ENCODE results near the gene REM1. TPM values are rescaled to one million over a fixed set of nuclear protein-coding genes. Genes with fewer than 3 reads are reported as not detected.

The REM1 gene
- total and polyA plus RNA-seq, 10 donors: 0.79 to 8.1 (median 1.5) TPM

GRCh38 chr20:31476643-31477215 lies 1.6 kb downstream of the REM1 start:
- Histone ChIP-seq H3K27ac (no peak overlapping the region), H3K9me3 (no peaks in the 10 kb centered on the region), H3K4me3 (no peak overlapping the region), H3K4me1 (peaks cover 5 to 23% (median 15%) of the 10 kb centered on the region in 6 donors), H3K36me3 (no peaks in the 10 kb centered on the region), H3K27me3 (replicated peaks in 1 of 7) (peaks cover 0 to 42% (median 16%) of the 10 kb centered on the region in 7 donors)
- TF ChIP-seq POLR2A (IDR thresholded peaks at IDR 0.05): no peak
- no peak for TF ChIP-seq CTCF (IDR thresholded peaks at IDR 0.05 in 8 of 11, conservative IDR thresholded peaks at IDR 0.05 in 3 of 11)
- TF ChIP-seq POLR2AphosphoS5 (IDR thresholded peaks at IDR 0.05): no peak
- 74 to 89% (median 82%) methylated on average over 6 of the region's 6 CpGs for WGBS, 5 donors
- no peak for DNase-seq
- intact Hi-C loops (cut with DNase I; ENCODE audit: low total_unique reads): no loop called here

- TF ChIP-seq CTCF (IDR thresholded peaks at IDR 0.05 in 8 of 11, conservative IDR thresholded peaks at IDR 0.05 in 3 of 11) (no peak), POLR2AphosphoS5 (IDR thresholded peaks at IDR 0.05) (no peak), POLR2A (IDR thresholded peaks at IDR 0.05) (no peak)
- no peak for DNase-seq
- Histone ChIP-seq H3K27ac (peak overlapping the region in 1 of 8 donors; percentile 73), H3K9me3 (peaks cover 0 to 4% (median 0%) of the 10 kb centered on the region in 8 donors), H3K27me3 (replicated peaks in 1 of 7) (peaks cover 0 to 48% (median 15%) of the 10 kb centered on the region in 7 donors), H3K4me1 (peaks cover 0 to 10% (median 0%) of the 10 kb centered on the region in 6 donors), H3K4me3 (no peak overlapping the region), H3K36me3 (no peaks in the 10 kb centered on the region)
- intact Hi-C loops (cut with DNase I; ENCODE audit: low total_unique reads): no loop called here
- 47 to 69% (median 52%) methylated on average over 19 to 36 of the region's 36 CpGs for WGBS, 5 donors
Observed at GRCh38 chr20:31484001-31484400, 8.9 kb downstream of the REM1 start.

- Histone ChIP-seq H3K9me3 (peaks cover 0 to 4% (median 0%) of the 10 kb centered on the region in 8 donors), H3K4me3 (peak overlapping the region in 1 of 8 donors; percentile 45), H3K27me3 (replicated peaks in 1 of 7) (peaks cover 0 to 48% (median 15%) of the 10 kb centered on the region in 7 donors), H3K27ac (peak overlapping the region in 7 of 8 donors; percentile 15 to 73 (median 60)), H3K36me3 (no peaks in the 10 kb centered on the region), H3K4me1 (peaks cover 0 to 10% (median 0%) of the 10 kb centered on the region in 6 donors)
- WGBS, 5 donors: 9 to 24% (median 11%) methylated on average over 30 to 31 of the region's 31 CpGs
- TF ChIP-seq POLR2A (IDR thresholded peaks at IDR 0.05): no peak
- TF ChIP-seq POLR2AphosphoS5 (IDR thresholded peaks at IDR 0.05): peak in 2 of 3 donors; percentile 40 to 63
- intact Hi-C loops (cut with DNase I; ENCODE audit: low total_unique reads): no loop called here
- no peak for DNase-seq
Observed at GRCh38 chr20:31485450-31486339, 10.6 kb downstream of the REM1 start.

GRCh38 chr20:31488115-31488514 lies 13.0 kb downstream of the REM1 start:
- H3K9me3 ChIP-seq: peaks cover 0 to 4% (median 0%) of the 10 kb centered on the region in 8 donors
- no peaks in the 10 kb centered on the region for H3K36me3 ChIP-seq
- H3K4me1 ChIP-seq: peaks cover 0 to 10% (median 0%) of the 10 kb centered on the region in 6 donors
- H3K27me3 ChIP-seq (replicated peaks in 1 of 7): peaks cover 0 to 44% (median 15%) of the 10 kb centered on the region in 7 donors
- no peak overlapping the region for H3K4me3 ChIP-seq
- WGBS, 5 donors: 64 to 100% (median 79%) methylated on average over 2 of the region's 2 CpGs
- no peak for DNase-seq
- no peak for TF ChIP-seq CTCF (IDR thresholded peaks at IDR 0.05 in 8 of 11, conservative IDR thresholded peaks at IDR 0.05 in 3 of 11)
- TF ChIP-seq POLR2A (IDR thresholded peaks at IDR 0.05): no peak
- no peak for TF ChIP-seq POLR2AphosphoS5 (IDR thresholded peaks at IDR 0.05)
- intact Hi-C loops (cut with DNase I; ENCODE audit: low total_unique reads): no loop called here
- H3K27ac ChIP-seq: no peak overlapping the region
